ENCODE measurements around the gene KCNK7. TPM values are rescaled to one million over a fixed set of nuclear protein-coding genes. Genes with fewer than 3 reads are reported as not detected.

KCNK7 gene
- total RNA-seq, 1 experiment from 2014 or later = 0.61 TPM

DNA sequence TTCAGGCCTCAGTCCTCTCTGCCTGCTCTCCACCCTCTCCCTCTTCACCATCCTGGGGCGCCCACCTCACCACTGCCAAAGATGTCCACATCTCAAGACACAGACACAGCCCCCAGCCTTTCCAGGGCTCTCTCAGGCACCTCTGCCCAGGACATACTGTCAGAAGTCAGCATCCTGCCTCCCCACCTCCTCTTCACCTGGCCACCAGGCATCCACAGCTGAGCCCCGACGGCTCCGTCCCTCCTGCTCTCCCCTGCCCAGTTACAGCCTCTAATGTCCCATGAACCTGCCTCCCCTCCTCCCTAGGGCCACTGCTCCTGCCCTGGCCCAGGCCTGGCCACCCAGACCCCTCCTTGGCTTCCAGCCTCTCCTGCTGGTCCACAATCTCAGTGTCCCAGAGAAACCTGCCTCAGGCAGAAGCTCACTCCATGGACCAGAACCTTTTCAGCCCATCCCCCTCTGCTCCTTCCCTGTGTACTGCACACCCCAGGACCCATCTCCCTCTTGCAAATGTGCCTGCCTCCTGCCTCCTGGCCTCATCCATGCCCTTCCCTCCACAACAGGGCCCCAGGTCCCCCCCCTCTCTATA is 40.7 kb downstream of the KCNK7 start:
- Histone ChIP-seq H3K4me1 (ENCODE audit: control insufficient read depth in 1 of 2, insufficient read depth in 2 of 2, low read length in 2 of 2) (peaks cover 75 to 91% of the 10 kb centered on the region in 2 experiments), H3K9me3 (ENCODE audit: control insufficient read depth in 1 of 2, insufficient read depth in 1 of 2, low read depth in 1 of 2, low read length in 2 of 2) (no peaks in the 10 kb centered on the region), H3K9me2 (ENCODE audit: insufficient read depth) (no peaks in the 10 kb centered on the region), H3K79me2 (ENCODE audit: insufficient read depth, low read length) (peaks cover 28% of the 10 kb centered on the region), H2AFZ (ENCODE audit: low read depth, low read length, poor library complexity, severe bottlenecking) (no peak overlapping the region), H3K4me3 (replicated peaks in 1 of 2; ENCODE audit: low read depth in 1 of 2, low read length in 2 of 2) (peak overlapping the region; percentile 31 to 68), H3K9ac (ENCODE audit: low read length) (peak overlapping the region; percentile 83), H3K27ac (ENCODE audit: low read depth, low read length) (peak overlapping the region; percentile 99), H3K36me3 (ENCODE audit: control insufficient read depth in 1 of 2, insufficient read depth in 2 of 2, low read length in 2 of 2) (peaks cover 0 to 4% of the 10 kb centered on the region in 2 experiments; a peak in 2 of 4 replicates), H4K20me1 (ENCODE audit: insufficient read depth) (no peaks in the 10 kb centered on the region), H3K27me3 (ENCODE audit: insufficient read depth, low read length) (no peaks in the 10 kb centered on the region), H3K4me2 (ENCODE audit: low read length) (peak overlapping the region; percentile 96)
- no peak for TF ChIP-seq ZFX (IDR thresholded peaks at IDR 0.05)
- TF ChIP-seq TCF7L2 (IDR thresholded peaks at IDR 0.05; ENCODE audit: borderline replicate concordance, extremely low read depth, insufficient read depth, insufficient read length) = no peak
- no peak for TF ChIP-seq POLR2A (IDR thresholded peaks at IDR 0.05; ENCODE audit: borderline replicate concordance, extremely low read depth, insufficient read depth, insufficient read length)
- TF ChIP-seq, protein P1, sequence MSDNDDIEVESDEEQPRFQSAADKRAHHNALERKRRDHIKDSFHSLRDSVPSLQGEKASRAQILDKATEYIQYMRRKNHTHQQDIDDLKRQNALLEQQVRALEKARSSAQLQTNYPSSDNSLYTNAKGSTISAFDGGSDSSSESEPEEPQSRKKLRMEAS (IDR thresholded peaks at IDR 0.05) = no peak
- TF ChIP-seq EGR1 (IDR thresholded peaks at IDR 0.05; ENCODE audit: low read depth) = no peak
- no peak for TF ChIP-seq ZBTB33 (IDR thresholded peaks at IDR 0.05; ENCODE audit: extremely low read depth, insufficient replicate concordance, low read length)
- no peak for TF ChIP-seq CBX3 (IDR thresholded peaks at IDR 0.05; ENCODE audit: low read depth)
- TF ChIP-seq JUND (IDR thresholded peaks at IDR 0.05) = no peak
- no peak for TF ChIP-seq SRF (IDR thresholded peaks at IDR 0.05; ENCODE audit: low read depth)
- TF ChIP-seq, protein P2, sequence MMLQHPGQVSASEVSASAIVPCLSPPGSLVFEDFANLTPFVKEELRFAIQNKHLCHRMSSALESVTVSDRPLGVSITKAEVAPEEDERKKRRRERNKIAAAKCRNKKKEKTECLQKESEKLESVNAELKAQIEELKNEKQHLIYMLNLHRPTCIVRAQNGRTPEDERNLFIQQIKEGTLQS (IDR thresholded peaks at IDR 0.05) = no peak
- TF ChIP-seq ZNF274 (IDR thresholded peaks at IDR 0.05; ENCODE audit: low read depth, low read length) = no peak
- no peak for TF ChIP-seq EZH2 (IDR thresholded peaks at IDR 0.05)
- no peak for TF ChIP-seq RAD21 (IDR thresholded peaks at IDR 0.05; ENCODE audit: low read depth)
- no peak for TF ChIP-seq CEBPB (IDR thresholded peaks at IDR 0.05; ENCODE audit: low read depth)
- TF ChIP-seq SIN3A (IDR thresholded peaks at IDR 0.05; ENCODE audit: low read depth) = no peak
- TF ChIP-seq YY1 (IDR thresholded peaks at IDR 0.05; ENCODE audit: extremely low read depth, insufficient replicate concordance, low read depth, low read length) = no peak
- no peak for TF ChIP-seq SP1 (IDR thresholded peaks at IDR 0.05; ENCODE audit: low read depth)
- no peak for TF ChIP-seq REST (IDR thresholded peaks at IDR 0.05; ENCODE audit: low read depth)
- TF ChIP-seq, protein P3, sequence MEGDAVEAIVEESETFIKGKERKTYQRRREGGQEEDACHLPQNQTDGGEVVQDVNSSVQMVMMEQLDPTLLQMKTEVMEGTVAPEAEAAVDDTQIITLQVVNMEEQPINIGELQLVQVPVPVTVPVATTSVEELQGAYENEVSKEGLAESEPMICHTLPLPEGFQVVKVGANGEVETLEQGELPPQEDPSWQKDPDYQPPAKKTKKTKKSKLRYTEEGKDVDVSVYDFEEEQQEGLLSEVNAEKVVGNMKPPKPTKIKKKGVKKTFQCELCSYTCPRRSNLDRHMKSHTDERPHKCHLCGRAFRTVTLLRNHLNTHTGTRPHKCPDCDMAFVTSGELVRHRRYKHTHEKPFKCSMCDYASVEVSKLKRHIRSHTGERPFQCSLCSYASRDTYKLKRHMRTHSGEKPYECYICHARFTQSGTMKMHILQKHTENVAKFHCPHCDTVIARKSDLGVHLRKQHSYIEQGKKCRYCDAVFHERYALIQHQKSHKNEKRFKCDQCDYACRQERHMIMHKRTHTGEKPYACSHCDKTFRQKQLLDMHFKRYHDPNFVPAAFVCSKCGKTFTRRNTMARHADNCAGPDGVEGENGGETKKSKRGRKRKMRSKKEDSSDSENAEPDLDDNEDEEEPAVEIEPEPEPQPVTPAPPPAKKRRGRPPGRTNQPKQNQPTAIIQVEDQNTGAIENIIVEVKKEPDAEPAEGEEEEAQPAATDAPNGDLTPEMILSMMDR (IDR thresholded peaks at IDR 0.05 in 2 of 3, conservative IDR thresholded peaks at IDR 0.05 in 1 of 3; ENCODE audit: borderline replicate concordance in 1 of 3, insufficient read depth in 1 of 3, low read depth in 2 of 3, low read length in 2 of 3) = no peak
- ChIA-PET RAD21 (ENCODE audit: low non-redundant PET in 1 of 2, low total read pairs in 2 of 2, uncharacterized antibody in 2 of 2, unreplicated experiment in 2 of 2) (no interaction called here), POLR2A (interaction anchor here (0.9 to 1.4 kb wide), 2 partner anchors 8 to 55 kb away, joined by 3 to 4 read pairs; no protein-coding TSS in a partner anchor), CTCF (no interaction called here)
- intact Hi-C loops (cut with micrococcal nuclease) = no loop called here
- ATAC-seq (no peak), DNase-seq (ENCODE audit: low read depth, low spot score) (no peak)
- no TSS peak for BruUV-seq (replicated peaks)
